ENCODE data around the gene EDN2.
A peak's percentile ranks its signal among the peaks of the same experiment; 100 is the strongest.

EDN2 gene

DNA sequence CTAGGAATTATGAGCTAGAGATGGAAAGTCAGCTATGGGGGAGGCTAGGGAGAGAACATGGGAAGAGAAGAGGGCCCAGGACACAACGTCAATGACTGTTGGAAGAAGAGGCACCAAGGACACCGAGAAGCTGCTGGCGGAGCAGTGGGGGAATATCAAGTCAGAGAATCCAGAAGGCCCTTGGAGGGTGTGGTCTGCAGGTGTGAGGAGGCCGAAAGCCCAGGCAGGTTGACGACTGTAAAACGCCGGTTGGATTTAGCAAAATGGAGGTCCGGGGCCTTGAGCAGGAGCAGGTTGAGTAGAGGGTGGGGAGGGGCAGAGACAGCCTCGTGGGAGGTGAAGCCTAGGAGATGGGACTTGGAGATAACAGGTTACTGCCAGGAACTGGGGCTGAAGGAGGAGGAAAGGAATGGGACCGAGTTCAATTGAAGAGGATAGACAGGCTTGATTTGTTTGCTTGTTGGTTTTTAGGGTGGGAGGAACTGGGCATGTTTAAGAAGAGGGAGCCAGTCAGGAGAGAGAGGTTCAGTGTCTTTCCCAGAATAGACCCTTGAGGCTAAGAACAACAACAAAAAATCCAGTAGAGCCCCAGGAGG, 35.1 kb downstream of the EDN2 start:
- no peak overlapping the region for H3K4me3 ChIP-seq (ENCODE audit: low read length)
- DNase-seq (ENCODE audit: low read depth, low spot score) = no peak

DNA sequence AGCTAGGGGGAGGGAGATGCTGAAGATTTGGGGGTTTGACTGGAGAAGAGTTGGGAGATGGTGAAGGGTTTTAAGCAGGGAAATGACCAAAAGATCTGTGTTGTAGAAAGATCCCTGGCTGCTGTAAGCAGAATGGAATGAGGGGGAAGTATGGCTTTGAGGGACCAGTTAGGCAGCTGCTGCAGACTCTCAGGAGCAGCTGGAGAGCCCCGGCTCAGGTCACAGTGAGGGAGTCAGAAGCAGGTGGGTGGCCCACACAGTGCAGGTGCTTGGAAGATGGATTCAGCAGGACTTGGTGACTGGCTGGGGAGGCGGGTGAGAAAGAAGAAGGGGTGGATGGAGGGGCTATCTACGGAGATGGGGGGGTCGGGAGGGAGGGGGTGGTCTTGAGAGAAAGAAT, 35.7 kb downstream of the EDN2 start:
- H3K4me3 ChIP-seq (ENCODE audit: low read length) = no peak overlapping the region
- no peak for DNase-seq (ENCODE audit: low read depth, low spot score)

- DNase-seq (ENCODE audit: low read depth, low spot score) = no peak
- H3K4me3 ChIP-seq (ENCODE audit: low read length) = no peak overlapping the region
Observed at GRCh38 chr1:41447995-41448770, 36.3 kb downstream of the EDN2 start.

DNA sequence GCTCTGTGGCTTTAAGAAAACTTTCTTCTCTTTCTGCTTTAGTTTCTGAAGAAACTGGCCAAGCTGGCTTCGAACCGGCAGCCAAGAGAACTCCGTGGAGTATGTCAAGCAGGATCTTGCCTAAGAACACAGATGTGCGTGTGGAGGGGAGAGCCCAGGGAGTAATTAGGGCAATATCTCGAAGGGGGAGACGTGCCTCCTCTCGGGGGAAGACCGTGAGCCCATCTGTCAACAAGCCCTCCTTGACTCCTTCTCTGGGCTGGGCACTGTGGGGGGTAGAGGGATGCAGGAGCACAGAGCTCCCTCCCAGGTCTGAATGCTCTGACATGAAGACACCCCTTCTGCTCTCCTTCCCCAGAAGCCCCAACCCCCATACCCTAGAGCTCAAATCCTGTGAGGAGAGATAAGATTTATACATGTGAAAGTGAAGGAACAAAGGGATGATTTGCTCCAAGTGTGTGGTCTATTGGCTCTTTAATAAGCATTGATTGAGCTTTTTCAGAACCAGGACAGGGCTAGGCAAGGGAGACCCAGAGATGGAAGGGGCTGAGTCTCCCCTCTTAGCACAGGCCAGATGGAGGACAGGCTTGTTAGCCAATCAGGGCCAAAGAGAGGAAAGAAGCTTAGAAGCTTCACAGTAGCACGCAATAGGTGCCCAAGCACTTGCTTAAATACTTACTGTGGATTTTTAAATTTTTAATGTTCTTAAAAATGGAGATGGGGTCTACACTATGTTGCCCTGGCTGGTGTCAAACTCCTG, 37.5 kb downstream of the EDN2 start:
- no peak for DNase-seq (ENCODE audit: low read depth, low spot score)
- no peak overlapping the region for H3K4me3 ChIP-seq (ENCODE audit: low read length)

GRCh38 chr1:41444785-41445184, 39.7 kb downstream of the EDN2 start:
- H3K4me3 ChIP-seq (ENCODE audit: low read length) = no peak overlapping the region
- no peak for DNase-seq (ENCODE audit: low read depth, low spot score)

- DNase-seq (ENCODE audit: low read depth, low spot score) = peak; percentile 7
- no peak overlapping the region for H3K4me3 ChIP-seq (ENCODE audit: low read length)
Observed at GRCh38 chr1:41444246-41444645, 40.2 kb downstream of the EDN2 start.

DNA sequence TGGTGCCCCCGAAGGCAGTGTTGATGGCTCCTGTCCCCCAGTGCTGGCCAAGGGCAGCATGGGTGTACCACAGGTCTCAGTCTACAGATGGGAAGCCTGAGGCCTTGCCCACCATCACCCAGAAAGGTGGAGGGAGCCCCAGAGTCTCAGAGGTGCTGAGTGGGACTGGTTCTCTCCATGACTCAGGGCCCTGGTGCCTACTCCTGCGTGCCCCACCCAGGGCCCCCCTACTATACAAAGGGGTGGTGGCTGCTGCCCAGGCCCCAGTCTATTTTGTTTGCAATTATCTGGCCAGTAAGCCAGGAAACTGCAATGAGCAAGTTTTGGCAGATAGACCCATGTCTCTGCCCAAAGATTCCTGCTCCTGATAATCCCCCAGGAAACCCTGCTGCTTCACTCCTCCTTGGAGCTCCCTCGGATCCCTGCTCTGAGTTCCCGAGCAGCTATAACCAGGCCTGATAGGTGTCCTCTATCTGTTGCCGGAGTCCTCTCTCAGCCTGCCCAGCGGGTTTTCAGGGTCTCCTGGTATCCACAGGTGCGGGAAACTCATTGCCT, 41.7 kb downstream of the EDN2 start:
- DNase-seq (ENCODE audit: low read depth, low spot score) = no peak
- no peak overlapping the region for H3K4me3 ChIP-seq (ENCODE audit: low read length)

- no peak for DNase-seq (ENCODE audit: low read depth, low spot score)
Observed at GRCh38 chr1:41440321-41441085, 44.0 kb downstream of the EDN2 start.

DNA sequence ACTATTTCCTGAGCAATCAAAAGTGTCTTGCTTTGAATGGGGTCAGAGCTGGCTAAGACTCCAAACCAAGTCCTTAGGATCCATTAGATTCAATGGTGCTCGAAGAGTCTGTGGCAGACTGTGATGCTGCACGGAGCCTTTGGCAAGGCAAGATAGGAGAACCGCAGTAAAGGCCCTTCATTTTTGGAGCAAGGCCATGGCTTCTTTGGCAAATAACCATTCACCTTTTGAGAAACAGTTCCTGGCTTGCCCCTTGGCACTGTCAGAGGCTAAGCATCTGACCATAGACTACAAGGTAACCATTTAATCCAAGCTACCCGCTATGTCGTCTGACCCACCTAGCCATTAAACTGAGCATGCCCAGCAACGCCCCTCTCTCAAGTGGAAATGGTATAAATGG, 45.2 kb downstream of the EDN2 start:
- no peak for DNase-seq (ENCODE audit: low read depth, low spot score)
- H3K4me3 ChIP-seq (ENCODE audit: low read length) = no peak overlapping the region

More at GRCh38 chr1:41440321-41441085, 44.0 kb downstream of the EDN2 start:
- no peak overlapping the region for H3K4me3 ChIP-seq (ENCODE audit: low read length)

DNA sequence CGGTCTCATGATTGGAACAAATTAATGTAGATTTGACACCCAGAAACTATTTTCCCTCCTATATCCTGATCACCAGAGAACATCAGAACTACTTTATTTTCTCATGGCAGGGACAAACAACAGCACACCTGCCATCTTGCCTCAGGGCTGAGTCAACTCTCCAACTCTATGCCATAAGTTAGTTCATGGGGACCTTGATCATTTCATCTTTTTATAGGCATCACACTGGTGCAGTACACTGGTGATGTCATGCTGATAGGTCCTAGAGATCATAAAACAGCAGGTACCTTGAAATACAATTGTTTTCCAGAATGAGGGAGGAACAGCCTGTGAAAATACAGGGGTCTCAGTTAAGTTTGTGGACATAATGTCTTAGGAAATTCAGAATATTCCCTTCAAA, 45.8 kb downstream of the EDN2 start:
- no peak for DNase-seq (ENCODE audit: low read depth, low spot score)
- H3K4me3 ChIP-seq (ENCODE audit: low read length) = no peak overlapping the region

DNA sequence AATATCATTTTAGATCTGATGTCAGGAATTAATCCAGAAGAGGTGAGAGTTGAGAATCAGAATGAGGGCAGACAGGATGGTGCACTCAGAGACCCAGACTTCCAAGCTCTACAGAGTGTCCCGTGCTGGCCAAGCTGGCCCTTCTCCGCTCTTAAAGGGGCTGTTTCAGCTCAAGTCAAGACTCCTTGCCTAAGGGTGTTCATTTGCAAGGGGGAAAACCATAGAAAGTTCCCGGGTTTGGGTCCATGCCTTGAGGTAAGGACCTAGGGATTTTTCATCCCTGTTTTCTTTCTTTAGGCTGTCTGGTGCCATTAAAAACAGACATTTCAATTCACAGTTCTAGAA, 47.5 kb downstream of the EDN2 start:
- DNase-seq (ENCODE audit: low read depth, low spot score) = no peak
- no peak overlapping the region for H3K4me3 ChIP-seq (ENCODE audit: low read length)

DNA sequence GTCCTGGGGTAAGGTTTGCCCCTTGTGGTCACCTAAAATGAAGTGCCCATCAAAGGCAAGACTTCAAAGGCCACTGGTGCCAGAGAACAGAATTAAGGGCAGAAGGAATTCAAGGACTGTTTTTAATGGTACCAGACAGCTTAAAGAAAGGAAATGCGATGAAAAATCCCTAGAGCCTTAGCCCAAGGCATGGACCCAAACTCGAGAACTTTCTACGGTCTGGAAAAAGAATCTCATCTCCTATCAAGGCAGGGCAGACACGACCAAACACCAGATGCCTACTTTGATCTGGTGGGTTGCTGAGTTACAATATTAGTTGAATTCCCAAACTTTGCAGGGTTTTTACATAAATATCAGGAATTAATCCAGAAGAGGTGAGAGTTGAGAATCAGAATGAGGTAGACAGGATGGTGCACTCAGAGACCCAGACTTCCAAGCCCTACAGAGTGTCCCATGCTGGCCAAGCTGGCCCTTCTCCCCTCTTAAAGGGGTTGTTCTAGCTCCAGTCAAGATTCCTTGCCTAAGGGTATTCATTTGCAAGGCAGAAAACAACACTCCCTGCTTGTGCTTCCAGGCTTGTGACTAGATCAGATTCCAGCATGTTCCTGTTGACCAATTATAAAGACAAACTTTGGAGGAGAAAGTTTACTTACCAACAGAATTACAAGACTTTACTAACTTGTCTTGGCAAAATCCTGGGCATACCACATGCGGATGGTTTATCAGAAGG, 48.0 kb downstream of the EDN2 start:
- no peak for DNase-seq (ENCODE audit: low read depth, low spot score)
- no peak overlapping the region for H3K4me3 ChIP-seq (ENCODE audit: low read length)

GRCh38 chr1:41435570-41436178, 48.8 kb downstream of the EDN2 start:
- no peak for DNase-seq (ENCODE audit: low read depth, low spot score)
- H3K4me3 ChIP-seq (ENCODE audit: low read length) = no peak overlapping the region

- no peak overlapping the region for H3K4me3 ChIP-seq (ENCODE audit: low read length)
- DNase-seq (ENCODE audit: low read depth, low spot score) = no peak
Observed at GRCh38 chr1:41434748-41435449, 49.6 kb downstream of the EDN2 start.

DNA sequence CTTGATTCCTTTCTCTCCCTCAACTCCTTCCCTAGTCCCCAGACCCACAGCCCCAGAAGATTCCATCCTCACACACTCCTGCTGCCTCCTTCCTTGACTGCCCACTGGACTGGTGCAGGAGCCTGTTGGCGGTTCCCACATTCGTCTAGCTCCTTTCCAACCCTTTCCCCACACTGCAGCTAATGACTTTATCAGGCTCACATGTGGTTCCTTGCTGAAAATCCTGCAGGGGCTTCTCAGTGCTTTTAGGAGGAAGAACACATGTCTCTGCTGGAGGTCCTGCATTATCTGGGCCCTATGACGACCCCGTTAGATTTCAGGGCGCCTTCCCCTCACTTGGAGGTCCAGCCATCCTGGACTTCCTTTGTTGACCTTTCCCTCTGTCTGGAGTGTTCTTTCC, 50.2 kb downstream of the EDN2 start:
- H3K4me3 ChIP-seq (ENCODE audit: low read length) = no peak overlapping the region

DNA sequence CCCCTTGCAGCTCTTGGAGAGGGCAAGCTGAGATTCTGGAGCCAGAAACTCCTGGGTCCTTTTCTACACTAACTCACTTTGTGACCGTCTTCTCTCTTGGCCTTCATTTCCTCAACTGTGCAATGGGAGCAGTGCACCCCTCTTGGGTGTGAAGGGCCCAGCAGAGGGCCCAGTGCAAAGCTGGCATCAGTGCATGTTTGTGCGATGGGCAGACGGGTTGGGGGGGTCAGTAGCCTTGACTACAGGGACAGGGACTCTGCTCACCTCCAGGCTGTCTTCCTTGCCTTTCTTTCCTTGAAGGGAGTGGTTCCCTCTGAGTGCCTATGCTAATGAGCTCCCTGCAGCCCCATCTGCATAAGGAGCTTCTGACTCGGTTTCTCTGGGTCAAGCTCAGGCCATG, 51.0 kb downstream of the EDN2 start:
- DNase-seq (ENCODE audit: low read depth, low spot score) = no peak
- no peak overlapping the region for H3K4me3 ChIP-seq (ENCODE audit: low read length)

More for the DNA sequence above, 50.2 kb downstream of the EDN2 start:
- no peak for DNase-seq (ENCODE audit: low read depth, low spot score)

DNA sequence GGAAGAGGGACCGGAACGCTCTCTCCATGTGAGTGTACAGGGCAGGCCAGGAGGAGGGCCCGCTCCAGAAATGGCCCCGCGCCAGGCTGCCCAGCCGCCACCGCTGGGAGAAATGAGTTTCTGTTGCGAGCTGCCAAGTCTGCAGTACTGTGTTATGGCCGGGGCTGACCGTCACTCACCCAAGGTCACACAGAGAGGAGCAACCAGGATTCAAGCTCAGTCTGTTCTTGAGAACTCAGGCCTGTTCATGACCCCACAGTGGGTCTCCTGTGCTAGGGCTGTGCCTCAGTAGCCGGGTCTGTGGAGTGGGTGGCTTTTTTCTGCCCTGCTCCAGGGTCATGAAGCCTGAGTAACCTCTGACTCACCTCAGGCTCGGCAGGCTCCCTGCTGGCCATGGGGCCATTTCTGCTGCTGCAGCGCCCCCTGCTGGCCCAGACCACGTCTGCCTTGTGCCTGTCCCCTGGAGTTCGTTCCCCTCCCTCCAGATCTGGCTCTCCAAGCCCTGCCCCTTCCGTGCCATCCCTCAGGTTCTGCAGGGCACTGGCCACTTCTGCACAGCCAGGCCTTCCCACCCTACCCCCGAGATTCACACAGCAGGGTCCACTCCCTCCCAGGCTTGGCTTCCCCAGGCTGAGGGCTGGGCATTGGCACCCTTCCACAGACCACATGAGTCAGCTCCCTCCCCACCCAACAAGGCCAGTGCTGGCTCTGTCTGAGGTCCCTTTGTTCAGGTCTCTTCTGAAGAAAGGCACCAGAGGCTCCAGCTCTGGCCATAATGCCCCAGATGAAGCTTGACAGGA, 51.8 kb downstream of the EDN2 start:
- H3K4me3 ChIP-seq (ENCODE audit: low read length) = no peak overlapping the region
- peak; percentile 20 for DNase-seq (ENCODE audit: low read depth, low spot score)
